Heart right ventricle (tissue), 16 donors: ENCODE measurements around the gene RNF11. TPM values are rescaled to one million over a fixed set of nuclear protein-coding genes. Genes with fewer than 3 reads are reported as not detected.

ENCODE experiments used
- ATAC-seq, 8 donors: fragments of 200-7000 bp; cut with Tn5 transposase; one replicate each; pipeline ENCODE4 v1.9.1; 2020; ENCODE audit warnings: mild to moderate bottlenecking in 8 of 8, moderate library complexity in 8 of 8, moderate number of reproducible peaks in 1 of 8
- DNase-seq, 2 donors: peaks; one replicate each; pipeline ENCODE4 v3.0.0-alpha.2; 2020
- H3K27ac ChIP-seq, 10 donors: fragments of 200-600 bp; sonication (generic) in 2 of 10; one replicate each; pipeline versions ENCODE4 v1.5.0 to v1.8.0; 2020 to 2022; ENCODE audit warnings: mild to moderate bottlenecking in 3 of 10
- H3K27me3 ChIP-seq, 7 donors: fragments of 200-600 bp; one replicate each; pipeline ENCODE4 v1.8.0; 2021 to 2022; ENCODE audit warnings: mild to moderate bottlenecking in 2 of 7
- H3K36me3 ChIP-seq, 9 donors: fragments of 200-600 bp; sonication (generic) in 1 of 9; one replicate each; pipeline versions ENCODE4 v1.5.0 to v1.8.0; 2020 to 2022; ENCODE audit warnings: mild to moderate bottlenecking in 2 of 9
- H3K4me1 ChIP-seq, 9 donors: fragments of 200-600 bp; sonication (generic) in 1 of 9; one replicate each; pipeline versions ENCODE4 v1.5.0 to v1.8.0; 2020 to 2022; ENCODE audit warnings: mild to moderate bottlenecking in 4 of 9
- H3K4me3 ChIP-seq, 10 donors: fragments of 200-600 bp; sonication (generic) in 2 of 10; one replicate each; pipeline versions ENCODE4 v1.5.0 to v1.8.0; 2020 to 2022; ENCODE audit warnings: mild to moderate bottlenecking in 7 of 10, moderate library complexity in 2 of 10
- H3K9me3 ChIP-seq, 11 donors: fragments of 200-600 bp in 10 of 11; sonication (generic) in 2 of 11; one replicate each; pipeline versions ENCODE4 v1.5.0 to v1.8.0; 2013 to 2022; ENCODE audit warnings: mild to moderate bottlenecking in 2 of 11, control low read depth in 1 of 11, moderate library complexity in 1 of 11
- CTCF ChIP-seq, 9 donors: fragments of 200-600 bp; sonication (generic) in 2 of 9; IDR thresholded peaks; one replicate each; pipeline versions ENCODE4 v1.5.0 to v1.8.0; 2021 to 2022; ENCODE audit warnings: antibody characterized with exemption in 9 of 9, mild to moderate bottlenecking in 5 of 9, moderate library complexity in 1 of 9
- WGBS, 2 donors: extraction: QIAGEN DNeasy Blood & Tissue Kit; methylation state at CpG; one replicate each; pipeline ENCODE4 v1.1.7; 2013; ENCODE audit warnings: inconsistent platforms in 1 of 2; 5-methylcytosine and 5-hydroxymethylcytosine counted together
- intact Hi-C, 10 donors: fragments of 100-400 bp; cut with DNase I; formaldehyde crosslinking; loops; one replicate each; pipeline versions ENCODE4 v1.11.1 to v1.14.2; 2022
- polyA plus RNA-seq, 2 donors: library from polyadenylated mRNA; stranded (reverse); fragments of 200-250 nt; gene quantifications; one replicate each; pipeline ENCODE4 v1.2.3, GENCODE V29; 2013
- total RNA-seq, 10 donors: library from RNA; stranded (reverse); fragmentation: NEBNext Ultra II Directional in 3 of 10; extraction: Animal tissue kit (Norgen Biotek cat#: 25700) in 3 of 10; gene quantifications; one replicate each; pipeline versions ENCODE4 v1.2.1 to v1.2.4, GENCODE V29; 2021 to 2023
- donor health status: Arrhythmogenic right ventricular cardiomyopathy.
- donor health status: ischemic (EF 13 %, LVEDD 7.1; RV severe dilation, severe dysfunction).
- donor health status: healthy with polysubstance abuse.
- donor health status: DM: no; HTN: yes; CAD: no.
- donor health status: DM: no; HTN: no; CAD: no.
- donor health status: ischemic (EF 25% LVEDD 6.9; RV normal size, moderate dysfunction).
- donor health status: ischemic (EF 25% LVEDD 5.7; RV mildly dilated, moderate dysfunction).
- donor health status: healthy.
- donor health status: DM: yes; HTN: yes; CAD: no.
- donor health status: Ischemic cardiomyopathy.
- donor health status: ischemic (EF 35%, LVEDD 5.7; RV mildly dilated, moderate dysfunction).
- donor health status: nonischemic (EF 11% LVEDD 7.7; RV severe dilation, severe dysfunction).
- donor health status: DM: yes; HTN: yes; CAD: no.
- donor health status: PGD.
- donor health status: ischemic (EF 29% LVEDD 5.4; RV normal size, mild dysfunction).
- donor health status: nonischemic (EF 23%, LVEDD 6.1; RV moderate dilation, normal function).

The RNF11 gene
- total and polyA plus RNA-seq, 12 donors = 33.5 to 157 (median 114) TPM

GRCh38 chr1:51265618-51266017 lies 29.5 kb downstream of the RNF11 start:
- Histone ChIP-seq H3K27ac (peak overlapping the region in 1 of 10 donors; percentile 80), H3K27me3 (no peaks in the 10 kb centered on the region), H3K4me1 (peaks cover 5 to 97% (median 85%) of the 10 kb centered on the region in 9 donors), H3K4me3 (no peak overlapping the region), H3K36me3 (peaks cover 0 to 11% (median 0%) of the 10 kb centered on the region in 9 donors), H3K9me3 (no peaks in the 10 kb centered on the region)
- intact Hi-C loops = no loop called here
- DNase-seq = no peak
- no peak for ATAC-seq
- WGBS, 2 donors = 82% methylated on average over 4 of the region's 4 CpGs
- no peak for TF ChIP-seq CTCF (IDR thresholded peaks at IDR 0.05)

GRCh38 chr1:51266181-51266580 lies 30.1 kb downstream of the RNF11 start:
- H3K4me3 ChIP-seq = no peak overlapping the region
- DNase-seq = no peak
- no peaks in the 10 kb centered on the region for H3K9me3 ChIP-seq
- intact Hi-C loops = no loop called here
- TF ChIP-seq CTCF (IDR thresholded peaks at IDR 0.05) = no peak
- no peaks in the 10 kb centered on the region for H3K27me3 ChIP-seq
- peak overlapping the region in 1 of 10 donors; percentile 80 for H3K27ac ChIP-seq
- 96 to 98% methylated on average over 2 of the region's 2 CpGs for WGBS, 2 donors
- H3K36me3 ChIP-seq = peaks cover 0 to 17% (median 0%) of the 10 kb centered on the region in 9 donors
- ATAC-seq = no peak
- H3K4me1 ChIP-seq = peaks cover 5 to 96% (median 82%) of the 10 kb centered on the region in 9 donors

GRCh38 chr1:51266791-51267190 lies 30.7 kb downstream of the RNF11 start:
- Histone ChIP-seq H3K9me3 (no peaks in the 10 kb centered on the region), H3K27me3 (no peaks in the 10 kb centered on the region), H3K36me3 (peaks cover 0 to 23% (median 0%) of the 10 kb centered on the region in 9 donors), H3K4me1 (peaks cover 5 to 90% (median 79%) of the 10 kb centered on the region in 9 donors), H3K27ac (no peak overlapping the region), H3K4me3 (no peak overlapping the region)
- DNase-seq (no peak), ATAC-seq (no peak)
- WGBS, 2 donors = 97 to 98% methylated on average over 4 of the region's 4 CpGs
- no peak for TF ChIP-seq CTCF (IDR thresholded peaks at IDR 0.05)
- intact Hi-C loops = no loop called here

- ATAC-seq = peak in 4 of 8 donors; percentile 32 to 57 (median 37)
- peak overlapping the region in 6 of 10 donors; percentile 4 to 54 (median 28) for H3K27ac ChIP-seq
- peaks cover 5 to 71% (median 62%) of the 10 kb centered on the region in 9 donors for H3K4me1 ChIP-seq
Observed at GRCh38 chr1:51268634-51269033, 32.6 kb downstream of the RNF11 start.

More at GRCh38 chr1:51268634-51269033, 32.6 kb downstream of the RNF11 start:
- no peak overlapping the region for H3K4me3 ChIP-seq
- intact Hi-C loops = no loop called here
- WGBS, 2 donors = 49 to 51% methylated on average over 2 of the region's 2 CpGs
- H3K9me3 ChIP-seq = no peaks in the 10 kb centered on the region
- TF ChIP-seq CTCF (IDR thresholded peaks at IDR 0.05) = no peak
- DNase-seq = no peak
- H3K36me3 ChIP-seq = peaks cover 0 to 42% (median 0%) of the 10 kb centered on the region in 9 donors
- H3K27me3 ChIP-seq = no peaks in the 10 kb centered on the region
